Activated CD4-positive, alpha-beta T cell treated with anti-CD3 and anti-CD28 coated beads, Interleukin-2, amount 50 U/mL, for 24 hours (primary cell): ENCODE data around the gene CELF4.
"Not testable (repeated sequence)": the region's sequence is repeated elsewhere in the genome, so short reads cannot be mapped to it uniquely, and the experiment has no call there.

Source experiments
- DNase-seq, 2 donors: peaks; one replicate each; pipeline ENCODE4 v3.0.0-alpha.2; 2020; ENCODE audit warnings: low read depth in 1 of 2, low spot score in 1 of 2

Gene CELF4

DNA sequence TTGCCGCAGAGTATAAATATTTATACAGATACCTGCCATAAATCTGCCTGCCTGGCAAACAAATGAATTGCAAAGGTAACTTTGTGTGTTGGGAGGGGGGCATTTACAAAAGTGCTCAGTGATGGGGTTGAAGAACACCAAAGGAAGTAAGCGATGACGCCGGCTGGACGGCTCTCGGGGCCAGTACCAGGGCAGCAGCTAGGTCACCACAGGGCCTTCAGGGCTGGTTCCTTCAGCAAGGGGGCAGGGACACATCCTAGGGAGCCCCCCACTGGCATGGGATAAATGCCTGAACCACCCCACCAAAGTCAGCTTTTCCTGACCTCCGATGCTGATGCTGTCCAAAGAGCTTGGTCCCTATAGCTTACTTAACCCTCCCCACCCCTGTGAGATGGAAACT lies 190.4 kb downstream of the CELF4 start:
- no peak for DNase-seq

DNA sequence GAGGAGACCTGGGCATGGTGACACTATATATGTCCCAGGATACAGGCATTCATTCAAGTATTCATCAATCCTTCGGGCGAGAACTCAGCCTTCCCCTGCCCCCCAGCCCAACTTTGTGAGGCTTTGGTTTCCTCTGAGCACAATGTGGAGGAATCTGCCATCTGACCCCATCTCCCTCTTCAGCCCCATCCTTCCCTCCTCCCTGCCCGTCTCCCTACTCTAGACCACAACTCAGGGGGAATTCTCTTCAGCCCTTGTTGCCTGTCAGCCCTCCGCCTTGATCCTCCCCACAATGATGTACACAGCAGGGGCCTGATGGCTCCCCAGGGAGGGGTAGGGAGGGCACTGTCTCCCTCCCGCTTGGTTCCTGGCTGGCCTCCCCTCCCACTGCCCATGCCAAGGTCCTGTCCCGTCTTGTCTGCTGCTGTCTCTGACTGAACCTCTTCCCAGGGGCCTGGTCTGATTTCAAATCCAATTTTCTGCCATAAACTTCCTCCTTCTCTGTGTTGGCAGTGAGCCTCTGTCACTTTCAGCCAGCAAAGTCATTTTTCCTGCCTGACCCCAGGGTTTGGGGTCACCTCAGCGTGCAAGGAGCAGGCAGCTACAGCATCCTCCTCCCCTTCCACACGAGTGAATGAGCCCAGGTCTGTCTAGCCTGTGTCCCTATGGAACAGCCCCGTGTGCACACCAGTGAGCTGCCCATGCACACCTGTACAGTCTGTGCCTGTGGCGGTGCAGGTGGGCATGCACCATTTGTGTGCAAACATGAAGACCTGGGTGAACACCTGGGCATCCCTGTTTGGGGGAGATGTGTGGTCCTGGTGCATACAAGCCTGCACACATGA lies 197.3 kb downstream of the CELF4 start:
- DNase-seq: no peak

DNA sequence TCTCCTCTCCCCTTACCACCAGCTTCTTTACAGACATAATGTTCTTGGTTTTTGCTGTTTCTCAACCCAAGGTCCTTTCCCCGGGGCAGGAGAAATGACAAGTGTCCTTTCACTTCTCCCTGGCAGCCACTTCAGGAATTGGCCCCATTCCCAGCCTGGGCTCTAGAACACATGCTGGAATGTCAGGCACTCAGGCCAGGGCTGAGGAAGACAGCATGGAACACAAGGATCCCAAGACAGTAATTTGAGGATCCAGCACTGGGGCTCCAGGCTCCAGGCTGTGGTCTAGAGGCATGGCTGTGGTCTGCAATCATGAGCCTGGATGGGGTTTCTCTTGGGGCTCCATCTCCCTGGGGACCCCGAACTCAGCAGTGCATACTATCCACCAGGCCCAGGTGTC lies 201.4 kb downstream of the CELF4 start:
- no peak for DNase-seq

DNA sequence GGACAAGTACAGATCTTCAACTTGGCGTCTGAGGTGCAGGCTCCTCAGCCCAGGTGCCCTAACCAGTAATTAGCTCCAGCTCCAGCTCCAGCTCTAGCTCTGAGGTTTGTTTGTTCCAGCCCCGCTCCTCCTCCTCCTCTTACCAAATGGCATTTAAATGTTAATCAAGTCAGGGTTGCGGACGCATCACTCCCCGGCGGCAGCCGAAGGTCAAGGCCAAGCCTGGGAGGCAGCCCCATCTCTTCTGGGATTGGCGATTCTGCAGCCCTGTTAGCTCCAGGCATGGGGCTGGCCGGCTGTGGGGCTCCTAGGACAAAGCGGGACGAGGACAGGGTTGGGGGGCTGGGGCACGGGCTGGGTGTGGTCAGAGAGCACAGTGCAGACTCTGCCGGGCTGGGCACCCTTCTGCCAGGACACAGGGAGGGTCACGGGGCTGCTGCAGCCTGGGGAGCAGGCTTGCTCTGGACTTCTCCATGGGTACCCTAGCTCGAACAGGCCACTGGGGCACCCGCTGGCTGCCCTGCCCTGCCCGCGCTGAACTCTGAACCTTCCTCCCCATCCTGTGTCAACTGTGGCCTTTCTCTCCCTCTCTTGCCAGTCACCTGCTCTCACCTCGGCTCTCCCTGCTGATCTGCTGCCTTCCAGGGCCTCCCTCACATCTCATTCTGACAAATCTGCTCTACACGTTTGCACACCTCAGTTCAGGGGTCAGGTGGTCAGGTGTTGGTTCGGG lies 203.3 kb downstream of the CELF4 start:
- no peak for DNase-seq

DNA sequence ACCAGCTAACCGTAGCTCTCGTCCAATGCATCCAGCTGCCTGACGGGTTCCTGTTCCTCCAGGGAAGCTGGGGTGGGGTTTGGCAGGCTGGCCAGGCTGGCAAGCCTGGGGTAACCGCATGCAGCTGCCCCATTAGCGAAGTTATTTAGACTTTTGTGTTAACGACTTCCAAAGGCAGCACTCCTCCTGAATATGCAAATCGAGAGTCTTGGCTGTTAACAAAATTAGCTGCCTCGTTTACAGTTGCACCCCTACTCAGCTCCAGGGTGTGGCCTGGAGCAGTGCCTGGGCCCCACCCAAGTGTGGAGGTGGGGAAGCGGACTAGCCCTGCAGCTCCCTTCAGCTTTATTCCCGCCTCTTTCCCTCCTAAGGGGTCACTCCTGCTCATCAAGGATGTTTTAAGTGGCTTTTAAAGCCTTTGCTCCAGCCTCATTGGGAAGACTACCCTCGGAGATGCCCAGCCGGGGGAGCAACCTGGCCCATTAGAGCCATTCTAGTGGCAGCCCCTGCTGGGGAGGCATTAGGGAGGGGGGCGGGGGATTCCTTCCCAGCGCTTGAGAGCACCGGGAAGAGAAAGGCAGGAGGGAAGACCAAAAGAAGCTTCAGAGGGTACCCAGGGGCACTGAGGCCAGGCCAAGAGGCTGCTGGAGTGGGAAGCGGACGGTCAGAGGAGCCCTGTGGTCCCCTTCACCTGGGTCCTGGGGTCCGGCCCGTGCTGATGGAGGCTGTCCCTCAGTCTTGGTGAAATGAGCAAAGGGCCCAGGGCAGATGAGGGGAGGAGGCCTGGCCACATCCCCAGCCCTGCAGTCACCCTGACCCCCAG lies 204.1 kb downstream of the CELF4 start:
- no peak for DNase-seq

DNA sequence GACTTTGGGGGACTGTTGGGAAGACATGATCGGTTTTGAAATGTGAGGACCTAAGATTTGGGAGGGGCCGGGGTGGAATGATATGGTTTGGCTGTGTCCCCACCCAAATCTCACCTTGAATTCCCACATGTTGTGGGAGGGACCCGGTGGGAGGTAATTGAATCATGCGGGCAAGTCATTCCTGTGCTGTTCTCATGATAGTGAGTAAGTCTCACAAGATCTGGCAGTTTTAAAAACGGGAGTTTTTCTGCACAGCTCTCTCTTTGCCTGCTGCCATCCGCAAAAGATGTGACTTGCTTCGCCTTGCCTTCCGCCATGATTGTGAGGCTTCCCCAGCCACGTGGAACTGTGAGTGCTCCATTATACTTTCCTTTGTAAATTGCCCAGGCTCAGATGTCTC lies 207.5 kb downstream of the CELF4 start:
- not testable (repeated sequence) for DNase-seq

DNA sequence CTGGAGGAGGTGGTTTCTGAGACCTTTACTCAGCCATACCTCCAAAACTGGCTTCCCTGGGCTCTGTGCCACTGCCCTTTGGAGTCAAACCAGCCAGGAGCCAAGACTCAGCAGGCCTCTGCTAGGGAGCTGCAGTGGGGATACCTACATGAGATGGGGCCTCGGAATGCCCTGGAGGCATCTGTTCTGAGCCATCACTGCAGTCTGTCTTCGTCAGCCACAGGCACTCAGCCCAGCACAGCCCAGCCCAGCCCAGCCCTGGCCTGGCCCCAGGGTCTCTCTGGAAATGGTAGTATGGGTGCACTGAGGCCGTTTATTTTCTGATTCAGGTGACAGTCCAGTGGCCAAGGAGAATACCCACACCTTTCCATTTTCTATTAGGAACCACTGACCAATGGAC lies 209.8 kb downstream of the CELF4 start:
- DNase-seq: no peak

DNA sequence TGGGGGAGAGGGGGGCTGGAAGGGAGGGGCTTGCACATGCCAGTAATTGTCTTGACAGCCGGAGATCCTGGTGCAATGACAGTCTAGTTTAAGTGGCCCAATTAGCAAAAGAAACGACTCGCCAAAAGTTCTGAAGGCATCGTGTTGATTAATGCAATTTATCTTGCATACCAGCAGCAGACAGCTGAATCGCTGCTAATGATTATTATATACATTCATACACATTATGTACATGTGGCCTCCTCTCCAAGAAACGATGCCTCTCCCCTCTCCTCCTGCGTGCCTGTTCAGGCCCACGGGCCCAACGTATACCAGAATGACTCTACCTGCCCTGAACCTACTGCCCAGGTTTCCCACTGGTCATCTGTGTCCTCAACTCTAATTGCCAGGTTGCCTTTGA lies 214.5 kb downstream of the CELF4 start:
- no peak for DNase-seq

DNA sequence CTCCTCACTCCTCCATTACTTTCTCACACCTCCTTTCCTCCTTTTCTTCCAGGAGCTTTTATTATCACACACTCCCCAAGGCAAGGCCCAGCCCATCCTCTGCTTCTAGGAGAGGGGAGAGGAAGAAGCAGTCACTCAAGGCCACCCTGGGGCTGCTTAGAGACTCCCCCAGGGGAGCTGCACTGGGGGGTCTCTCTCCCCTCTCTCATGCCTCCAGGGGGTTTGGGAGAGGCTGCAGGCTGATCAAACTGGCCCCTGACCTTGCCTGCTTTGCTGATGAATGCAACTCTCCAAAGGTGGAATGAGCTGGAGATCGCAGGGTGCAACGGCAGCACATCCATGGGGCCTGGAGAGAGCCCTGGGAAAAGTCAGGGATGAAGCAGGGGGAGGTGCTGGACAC lies 216.9 kb downstream of the CELF4 start:
- no peak for DNase-seq

DNA sequence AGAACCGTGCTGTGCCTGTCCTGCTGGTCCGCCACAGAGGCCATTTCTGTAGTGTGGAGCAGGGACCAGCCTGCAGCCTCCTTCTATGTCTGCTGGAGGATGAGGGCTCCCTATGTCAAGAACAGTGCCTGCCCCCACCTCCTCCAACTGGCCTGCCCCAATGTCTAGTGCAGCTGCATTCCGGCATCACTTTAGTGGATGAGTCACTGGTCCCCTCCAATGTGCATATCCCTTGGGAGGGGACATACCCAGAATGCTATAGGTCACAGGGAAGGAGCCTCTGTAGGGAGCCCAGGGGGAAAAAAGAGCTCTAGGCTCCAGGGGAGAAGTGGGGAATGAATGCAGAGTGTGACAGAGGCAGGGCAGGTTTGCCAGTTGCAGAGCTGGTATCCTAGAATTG lies 219.6 kb downstream of the CELF4 start:
- no peak for DNase-seq

DNA sequence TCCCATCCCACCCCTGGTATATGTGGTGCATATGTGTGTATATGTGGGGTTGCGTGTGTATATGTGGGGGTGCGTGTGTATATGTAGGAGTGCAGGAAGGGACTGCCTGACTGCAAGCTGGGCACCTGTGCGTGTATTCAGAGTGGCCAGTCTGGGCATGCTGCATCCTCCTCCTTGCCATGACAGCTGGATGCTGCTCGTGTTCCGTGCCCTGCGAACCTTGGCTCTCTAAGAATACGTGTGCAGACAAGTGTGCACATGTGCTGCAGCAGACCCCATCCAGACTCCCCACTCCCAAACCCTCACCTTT lies 222.1 kb downstream of the CELF4 start:
- no peak for DNase-seq

DNA sequence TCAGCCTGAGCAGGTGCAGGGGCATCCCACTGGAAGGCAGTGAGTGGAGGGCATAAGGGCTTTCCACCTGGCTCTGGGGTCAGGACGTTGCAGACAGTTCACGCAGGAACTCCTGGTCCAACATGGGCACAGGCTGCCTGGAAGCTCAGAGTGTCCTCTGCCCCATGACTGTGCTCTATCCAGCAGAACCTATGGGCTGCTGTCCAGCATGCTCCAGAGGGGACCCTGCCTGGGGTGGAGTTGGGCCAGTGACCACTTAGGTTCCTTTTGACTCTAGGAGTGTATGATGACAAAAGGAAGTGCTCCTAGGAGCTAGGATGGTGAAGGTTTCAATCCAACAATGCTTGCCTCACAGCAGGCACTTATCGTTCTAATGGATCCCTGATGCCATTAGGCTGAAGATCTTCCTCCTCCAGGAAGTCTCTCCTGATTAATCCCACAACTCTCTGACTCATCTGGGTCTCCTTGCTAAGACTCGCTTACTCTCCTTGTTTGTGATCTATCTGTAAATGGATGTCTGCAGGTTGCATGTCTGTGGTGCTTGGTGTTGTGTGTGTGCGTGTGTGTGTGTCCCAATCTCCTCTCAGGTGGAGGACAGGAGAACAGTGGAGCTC lies 224.0 kb downstream of the CELF4 start:
- DNase-seq: no peak

DNA sequence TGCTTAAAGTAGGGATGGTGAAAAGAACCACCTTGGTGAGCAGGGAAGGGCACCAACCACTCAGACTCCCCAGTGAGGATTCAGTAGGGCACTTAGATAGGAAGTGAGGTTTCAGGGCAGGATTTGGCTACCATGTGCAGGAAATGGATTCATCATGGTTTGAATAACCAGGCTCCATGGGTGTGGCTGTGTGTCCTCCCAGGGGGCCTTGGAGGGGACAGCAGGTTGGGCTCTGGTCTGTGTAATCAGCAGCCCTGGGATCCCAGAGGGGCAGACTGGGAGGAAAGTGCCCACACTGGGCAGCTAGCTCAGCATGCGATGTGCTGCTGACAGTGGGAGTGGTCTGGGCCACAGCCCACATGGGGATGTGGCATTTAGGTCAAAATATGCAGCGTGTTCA lies 224.6 kb downstream of the CELF4 start:
- no peak for DNase-seq

DNA sequence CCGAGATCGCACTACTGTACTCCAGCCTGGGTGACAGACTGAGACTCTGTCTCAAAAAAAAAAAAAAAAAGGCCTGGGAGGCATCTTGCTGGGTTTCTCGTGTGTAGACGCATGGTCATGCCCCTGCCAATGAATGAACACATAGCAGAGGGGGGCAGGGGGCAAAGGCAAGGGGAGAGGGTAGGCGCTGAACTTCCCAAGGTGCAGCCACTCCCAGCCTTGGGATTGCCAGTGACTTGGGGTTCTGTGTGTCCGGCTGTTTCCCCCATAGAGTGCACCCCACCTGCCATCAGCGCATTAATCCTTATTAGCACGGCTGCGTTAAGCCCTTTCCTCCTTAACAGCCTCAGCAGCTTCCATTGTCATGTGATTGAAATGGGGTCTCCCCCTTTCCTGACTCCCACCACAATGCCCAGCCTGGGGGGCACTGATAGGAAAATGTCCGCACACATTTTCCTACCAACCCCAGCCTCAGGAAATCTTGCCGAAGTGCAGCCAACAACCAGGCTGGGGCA lies 225.8 kb downstream of the CELF4 start:
- no peak for DNase-seq

DNA sequence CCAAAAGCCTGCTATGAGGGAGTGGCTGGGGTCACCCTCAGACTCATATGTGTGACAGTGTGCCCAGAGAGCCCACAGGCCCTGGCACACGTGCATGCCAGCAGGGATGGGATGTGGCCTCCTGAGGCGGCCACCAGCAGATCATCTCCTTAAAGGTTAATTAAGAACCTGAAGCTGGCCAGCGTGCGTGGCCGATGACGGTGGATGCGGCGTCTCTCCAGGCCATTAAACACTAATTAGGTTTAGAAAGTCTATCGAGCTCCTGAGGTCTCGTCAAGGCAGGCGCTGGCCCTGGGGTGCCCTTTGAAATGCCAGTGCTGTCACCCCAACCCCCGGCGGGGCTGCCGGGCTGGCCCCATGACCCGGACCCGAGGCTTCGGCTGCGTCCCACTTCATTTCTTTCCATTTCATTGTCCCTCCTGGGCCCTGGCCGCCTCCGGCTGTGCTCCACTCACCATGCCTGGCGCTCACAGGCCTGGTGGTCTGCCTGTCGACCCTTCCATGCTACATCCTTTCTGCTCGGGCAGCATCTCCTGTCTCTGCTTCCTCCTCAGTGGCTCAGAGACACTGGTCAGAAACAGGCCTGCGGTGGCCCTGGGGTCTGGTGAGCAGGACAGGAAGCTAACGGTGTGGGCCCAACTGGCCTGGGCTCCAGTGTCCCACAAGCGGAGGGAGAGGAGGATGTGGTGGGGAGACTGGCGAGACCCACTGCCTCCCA lies 228.9 kb downstream of the CELF4 start:
- DNase-seq: no peak

DNA sequence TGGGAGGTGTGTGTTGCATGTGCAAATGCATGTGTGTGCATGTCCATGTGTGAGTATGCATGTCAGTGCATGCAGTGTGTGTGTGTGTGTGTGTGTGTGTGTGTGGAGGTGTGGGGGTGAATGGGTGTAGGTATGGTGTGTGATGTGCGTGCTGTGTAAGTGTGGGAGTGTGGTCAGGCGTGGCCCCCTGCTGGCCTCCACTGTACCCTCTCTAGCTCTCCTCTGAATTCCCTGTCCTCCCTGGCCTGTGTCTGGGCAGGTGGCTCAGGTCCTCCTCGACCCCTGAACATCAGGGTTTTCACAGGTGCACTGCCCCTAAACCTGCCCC lies 230.2 kb downstream of the CELF4 start:
- no peak for DNase-seq

DNA sequence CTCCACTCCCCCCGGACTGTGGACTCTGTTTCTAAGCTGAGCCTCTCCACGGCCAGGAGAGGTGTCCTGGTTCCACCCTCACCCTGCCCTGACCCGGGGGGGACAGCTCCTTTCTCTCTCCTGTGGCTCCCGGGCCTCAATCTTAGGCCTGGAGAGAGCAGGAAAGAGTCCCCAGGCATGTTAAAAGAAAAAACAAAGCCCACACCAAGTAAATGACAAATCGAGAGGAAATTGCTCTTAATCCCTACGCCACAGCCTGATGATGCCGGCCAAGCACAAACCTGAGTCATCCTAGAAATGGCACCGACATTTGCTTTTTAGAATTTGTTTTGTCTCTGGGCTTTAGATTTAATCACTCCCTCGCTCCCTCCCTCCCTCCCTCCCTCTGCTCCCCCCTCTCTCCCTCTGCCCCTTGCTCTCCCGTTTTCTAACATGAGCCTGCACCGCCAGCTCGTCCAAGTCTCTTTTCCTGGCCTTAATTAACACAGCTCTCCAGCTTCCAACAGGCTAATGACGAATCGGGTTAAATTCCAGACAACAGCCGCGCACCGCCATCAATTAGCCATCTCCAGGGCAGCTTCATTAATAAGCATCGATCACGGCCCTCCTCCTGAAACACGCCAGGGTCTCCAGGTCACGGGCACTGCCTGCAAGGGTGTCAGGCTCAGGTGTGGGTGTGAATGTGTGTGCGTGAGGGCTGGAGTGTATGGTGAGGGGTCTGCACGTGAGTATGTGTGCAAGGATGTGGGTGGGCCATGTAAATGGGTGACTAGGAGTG lies 230.8 kb downstream of the CELF4 start:
- DNase-seq: no peak

DNA sequence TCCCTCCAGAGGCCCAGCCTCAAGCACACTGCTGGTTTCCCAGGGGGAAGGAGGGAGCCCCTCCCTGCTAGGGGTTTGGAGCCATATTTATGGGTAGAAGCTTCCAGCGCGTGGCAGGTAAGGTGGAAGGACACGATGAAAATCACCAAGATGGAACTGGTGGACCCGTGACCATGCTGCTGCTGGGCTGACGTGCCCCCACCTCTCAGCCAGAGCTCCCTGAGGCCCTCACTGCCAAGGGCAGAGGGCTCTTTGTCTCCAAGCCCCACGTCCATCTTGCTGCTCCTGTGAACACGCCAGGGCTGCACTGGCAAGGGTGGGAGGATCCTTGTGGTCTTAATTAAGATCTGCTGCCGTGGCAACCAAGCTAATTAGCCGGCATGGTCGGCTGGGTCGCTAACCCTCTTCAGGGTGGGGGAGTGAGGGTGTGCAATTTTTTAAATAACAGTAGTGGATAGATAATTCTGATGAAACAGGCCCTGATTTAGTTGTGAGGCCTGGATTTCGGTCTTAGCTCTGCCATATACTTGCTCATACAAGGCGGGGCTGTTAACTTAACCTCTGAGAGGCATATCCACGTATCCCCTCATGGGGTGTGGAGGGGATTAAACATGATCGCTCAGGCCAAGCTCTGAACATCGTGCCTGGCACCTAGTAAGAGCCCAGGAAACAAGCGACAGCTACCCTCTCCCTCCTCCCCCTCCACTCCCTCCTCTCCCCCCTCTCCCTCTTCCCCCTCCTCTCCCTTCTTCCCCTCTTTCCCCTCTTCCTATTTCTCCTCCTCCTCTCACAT lies 232.8 kb downstream of the CELF4 start:
- DNase-seq: no peak

DNA sequence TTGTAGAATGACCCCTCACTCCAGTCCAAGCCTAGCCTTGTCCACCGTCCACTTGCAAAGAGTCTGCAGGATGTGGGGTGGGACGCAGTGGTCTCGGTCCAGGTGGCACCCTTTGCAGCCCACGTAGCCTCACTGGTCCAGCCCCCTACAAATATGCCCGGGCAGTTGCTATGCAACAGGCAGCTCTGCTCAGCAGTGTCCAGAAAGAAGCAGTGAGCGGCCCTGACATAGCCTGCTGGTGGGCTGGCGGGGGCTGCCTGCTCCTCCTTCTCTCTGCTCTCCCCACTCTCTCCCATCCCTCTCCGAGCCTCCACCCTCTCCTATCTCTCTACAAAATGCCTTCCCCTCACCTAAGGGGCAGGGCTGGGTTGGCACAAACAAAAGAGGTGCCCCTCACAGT lies 233.4 kb downstream of the CELF4 start:
- DNase-seq: no peak
